ENCODE results near the gene FIBP.

- TF ChIP-seq CTCF (IDR thresholded peaks at IDR 0.05) = no peak
- TF ChIP-seq POLR2A (IDR thresholded peaks at IDR 0.05) = no peak
Measured at GRCh38 chr11:65880027-65880426, 8.2 kb downstream of the FIBP start.

Data from ovary (tissue), 3 donors.